A549 (cell line): Measurements from ENCODE around the gene MRPL18. TPM values are rescaled to one million over a fixed set of nuclear protein-coding genes. Genes with fewer than 3 reads are reported as not detected.

Experiments used
- ATAC-seq, 2 experiments: fragments of 200-7000 bp in 1 of 2; fragments of >200 bp in 1 of 2; cut with Nextera tagmentation in 1 of 2; cut with Tn5 transposase in 1 of 2; 3 replicates each; pipeline versions ENCODE4 v1.8.0 to v1.9.1; 2018 to 2020; ENCODE audit warnings: mild to moderate bottlenecking in 1 of 2, moderate library complexity in 1 of 2
- CTCF ChIA-PET: fragments of 300-600 bp; sonication (Branson Sonifier 250); formaldehyde crosslinking; extraction: SDS; loops from one replicate; lab custom pipeline; 2021; ENCODE audit warnings: antibody characterized with exemption, inconsistent platforms; lab: Yijun Ruan, JAX
- POLR2A ChIA-PET: fragments of 350-600 bp; formaldehyde crosslinking; extraction: SDS; loops from one replicate; lab custom pipeline; 2021; ENCODE audit warnings: antibody characterized with exemption, inconsistent platforms; lab: Yijun Ruan, JAX
- DNase-seq, 2 experiments: peaks; one replicate each; pipeline versions ENCODE4 v3.0.0 to v3.0.0-alpha.2; 2011 to 2016; ENCODE audit warnings: low read depth in 1 of 2, low spot score in 1 of 2
- FAIRE-seq: peaks from 2 replicates; lab custom pipeline; 2011; peaks lifted over from hg19 to GRCh38; lab: Jason Lieb, UNC
- H3K27ac ChIP-seq, 2 experiments: fragments of >200 bp; sonication (Bioruptor Twin); formaldehyde crosslinking; 3 replicates each; pipeline ENCODE4 v1.5.1; 2016 to 2017
- H3K4me1 ChIP-seq: fragments of >200 bp; sonication (Bioruptor Twin); formaldehyde crosslinking; 3 replicates; pipeline ENCODE4 v1.6.1; 2016
- H3K4me2 ChIP-seq: fragments of >200 bp; sonication (Bioruptor Twin); formaldehyde crosslinking; 3 replicates; pipeline ENCODE4 v1.6.1; 2016
- H3K4me3 ChIP-seq: fragments of >200 bp; sonication (Bioruptor Twin); formaldehyde crosslinking; 3 replicates; pipeline ENCODE4 v1.5.1; 2016
- H3K9me3 ChIP-seq: fragments of >200 bp; sonication (Bioruptor Twin); formaldehyde crosslinking; 3 replicates; pipeline ENCODE4 v1.6.1; 2016
- BCL3 ChIP-seq: fragments of >200 bp; sonication (Bioruptor Twin); formaldehyde crosslinking; IDR thresholded peaks from 3 replicates; pipeline ENCODE4 v1.6.1; 2016
- CEBPB ChIP-seq, 2 experiments: fragments of >200 bp in 1 of 2; sonication (Bioruptor Twin) in 1 of 2; formaldehyde crosslinking in 1 of 2; IDR thresholded peaks; 2 replicates each; pipeline ENCODE4 v1.6.1; 2012 to 2016
- CHD4 ChIP-seq: fragments of 200-600 bp; sonication (generic); IDR thresholded peaks from 2 replicates; pipeline ENCODE4 v1.6.1; 2016; ENCODE audit warnings: antibody characterized with exemption, mild to moderate bottlenecking, borderline replicate concordance
- E2F6 ChIP-seq: IDR thresholded peaks from 2 replicates; pipeline ENCODE4 v1.6.1; 2012; ENCODE audit warnings: low read depth, borderline replicate concordance
- ELK1 ChIP-seq: fragments of 150-350 bp; IDR thresholded peaks from 2 replicates; pipeline ENCODE4 v1.6.1; 2014; ENCODE audit warnings: low read depth, mild to moderate bottlenecking, low read length
- EP300 ChIP-seq, 2 experiments: fragments of >200 bp; sonication (Bioruptor Twin); formaldehyde crosslinking; IDR thresholded peaks; 2 replicates in 1 of 2; 3 replicates in 1 of 2; pipeline ENCODE4 v1.6.1; 2016 to 2017
- FOSL2 ChIP-seq, 2 experiments: fragments of 450-650 bp in 1 of 2; fragments of >200 bp in 1 of 2; sonication (Bioruptor Twin) in 1 of 2; formaldehyde crosslinking; IDR thresholded peaks; 2 replicates each; pipeline versions ENCODE4 v1.5.0 to v1.6.1; 2016 to 2020; ENCODE audit warnings: mild to moderate bottlenecking in 1 of 2, moderate library complexity in 1 of 2
- HDAC2 ChIP-seq: fragments of 200-600 bp; sonication (generic); IDR thresholded peaks from 2 replicates; pipeline ENCODE4 v1.6.1; 2016
- HMGXB4 ChIP-seq: fragments of 250-450 bp; sonication (Bioruptor Pico); IDR thresholded peaks from 2 replicates; pipeline ENCODE4 v1.5.0; 2021; ENCODE audit warnings: mild to moderate bottlenecking, moderate library complexity, borderline replicate concordance
- HOXA7 ChIP-seq: fragments of 250-450 bp; sonication (Bioruptor Pico); IDR thresholded peaks from 2 replicates; pipeline ENCODE4 v1.5.0; 2020; ENCODE audit warnings: mild to moderate bottlenecking, moderate library complexity
- KDM1A ChIP-seq: fragments of 200-600 bp; sonication (generic); IDR thresholded peaks from 2 replicates; pipeline ENCODE4 v1.6.1; 2016; ENCODE audit warnings: low read depth, mild to moderate bottlenecking
- PBX3 ChIP-seq: IDR thresholded peaks from 2 replicates; pipeline ENCODE4 v1.6.1; 2012
- PHF8 ChIP-seq: fragments of 200-600 bp; sonication (generic); IDR thresholded peaks from 2 replicates; pipeline ENCODE4 v1.6.1; 2016; ENCODE audit warnings: low read depth, mild to moderate bottlenecking, antibody characterized with exemption, moderate library complexity, borderline replicate concordance
- RAD21 ChIP-seq, 2 experiments: fragments of >200 bp in 1 of 2; sonication (Bioruptor Twin) in 1 of 2; formaldehyde crosslinking in 1 of 2; IDR thresholded peaks in 1 of 2; conservative IDR thresholded peaks in 1 of 2; 2 replicates in 1 of 2; 3 replicates in 1 of 2; pipeline ENCODE4 v1.6.1; 2012 to 2018; ENCODE audit warnings: inconsistent platforms in 1 of 2
- RCOR1 ChIP-seq: fragments of 150-350 bp; IDR thresholded peaks from 2 replicates; pipeline ENCODE4 v1.6.1; 2014; ENCODE audit warnings: antibody characterized with exemption, low read length, low read depth
- REST ChIP-seq: fragments of 200-600 bp; sonication (generic); IDR thresholded peaks from 2 replicates; pipeline ENCODE4 v1.6.1; 2016; ENCODE audit warnings: antibody characterized with exemption, mild to moderate bottlenecking, moderate library complexity
- RFX5 ChIP-seq: fragments of 450-650 bp; IDR thresholded peaks from 2 replicates; pipeline ENCODE4 v1.7.1; 2014; ENCODE audit warnings: antibody characterized with exemption, mild to moderate bottlenecking, moderate library complexity
- TP53 ChIP-seq: fragments of 250-450 bp; sonication (Bioruptor Pico); IDR thresholded peaks from 2 replicates; pipeline ENCODE4 v1.5.0; 2021; ENCODE audit warnings: mild to moderate bottlenecking, moderate library complexity
- ZC3H11A ChIP-seq: fragments of 450-650 bp; IDR thresholded peaks from 2 replicates; pipeline ENCODE4 v1.6.1; 2014; ENCODE audit warnings: antibody characterized with exemption, mild to moderate bottlenecking
- WGBS: methylation state at CpG from one replicate; pipeline ENCODE4 v1.1.6; 2017; ENCODE audit errors: missing lambda C conversion rate; 5-methylcytosine and 5-hydroxymethylcytosine counted together
- polyA plus RNA-seq, 4 experiments: library from polyadenylated mRNA; depleted of rRNA in 3 of 4; stranded (reverse); fragments of >200 nt; fragmentation: RNase III in 1 of 4; extraction: RNeasy Plus Mini Kit Qiagen cat#74134 plus additional on column Dnase treatment in 1 of 4; gene quantifications; 2 replicates in 3 of 4; 3 replicates in 1 of 4; pipeline ENCODE4 v1.2.3, GENCODE V29; 2011 to 2017

MRPL18 gene
- polyA plus RNA-seq, 2 of the 4 experiments (the other 2 are of a cell fraction): 115 to 142 TPM

- TF ChIP-seq HMGXB4 (no peak), RCOR1 (no peak)
- TF ChIP-seq, all 56 proteins: peak for 0
Measured at GRCh38 chr6:159828074-159828473, 37.8 kb downstream of the MRPL18 start (continued).

GRCh38 chr6:159829526-159829925 lies 39.3 kb downstream of the MRPL18 start:
- Histone ChIP-seq H3K27ac (no peak overlapping the region), H3K4me1 (no peaks in the 10 kb centered on the region), H3K9me3 (no peaks in the 10 kb centered on the region), H3K4me2 (no peak overlapping the region), H3K4me3 (no peak overlapping the region)
- ATAC-seq: no peak
- CTCF ChIA-PET: no interaction called here
- no peak for TF ChIP-seq PHF8
- TF ChIP-seq HDAC2: no peak
- TF ChIP-seq RFX5: no peak
- no peak for TF ChIP-seq PBX3
- no peak for TF ChIP-seq EP300 (IDR thresholded peaks at IDR 0.05)
- TF ChIP-seq BCL3: no peak
- no peak for TF ChIP-seq FOSL2 (IDR thresholded peaks at IDR 0.05)
- no peak for TF ChIP-seq FOSL2 (CRISPR knock-in tag; IDR thresholded peaks at IDR 0.05)
- no peak for TF ChIP-seq REST
- no peak for TF ChIP-seq ZC3H11A
- no peak for TF ChIP-seq ELK1
- TF ChIP-seq E2F6: no peak
- no peak for TF ChIP-seq HMGXB4
- TF ChIP-seq TP53 (CRISPR knock-in tag): no peak
- TF ChIP-seq CHD4: no peak
- no peak for TF ChIP-seq HOXA7 (CRISPR knock-in tag)
- no peak for TF ChIP-seq CEBPB (IDR thresholded peaks at IDR 0.05)
- TF ChIP-seq KDM1A: no peak
- no peak for TF ChIP-seq RAD21 (conservative IDR thresholded peaks at IDR 0.05 in 1 of 2, IDR thresholded peaks at IDR 0.05 in 1 of 2)
- WGBS: 73% methylated on average over 4 of the region's 4 CpGs
- FAIRE-seq: no peak
- DNase-seq: no peak
- POLR2A ChIA-PET: no interaction called here
